NCI-H1105 treated with DMSO at 0.1 percent for 48 hours (cell line): ENCODE results near the gene PDE10A.

ENCODE experiments used
- DNase-seq: peaks from one replicate; lab custom pipeline; 2025; lab: John Stamatoyannopoulos, UW

The PDE10A gene

GRCh38 chr6:165678429-165678828 lies 15.4 kb upstream of the PDE10A start:
- DNase-seq, result no peak

- DNase-seq, result no peak
These were observed 14.1 kb upstream of the PDE10A start for GRCh38 chr6:165677091-165677490.

GRCh38 chr6:165676435-165677068 lies 13.5 kb upstream of the PDE10A start:
- no peak for DNase-seq

- no peak for DNase-seq
These were observed 12.1 kb upstream of the PDE10A start for GRCh38 chr6:165675120-165675519.

GRCh38 chr6:165674155-165675029 lies 11.4 kb upstream of the PDE10A start:
- DNase-seq, result no peak

- DNase-seq, result peak; percentile 65
These were observed 8.3 kb upstream of the PDE10A start for GRCh38 chr6:165671222-165671768.

- no peak for DNase-seq
These were observed 5.9 kb upstream of the PDE10A start for GRCh38 chr6:165668951-165669350.

- DNase-seq, result no peak
These were observed 2.3 kb upstream of the PDE10A start for GRCh38 chr6:165665384-165665672.

- DNase-seq, result no peak
These were observed 1.7 kb upstream of the PDE10A start for GRCh38 chr6:165664559-165665383.

GRCh38 chr6:165663736-165664558 lies 906 bp upstream of the PDE10A start:
- peak; percentile 50 for DNase-seq

- peak; percentile 50 for DNase-seq
These were observed 315 bp upstream of the PDE10A start for GRCh38 chr6:165663377-165663735.

- peak; percentile 55 for DNase-seq
These were observed 846 bp downstream of the PDE10A start for GRCh38 chr6:165662041-165662748.

- peak; percentile 31 for DNase-seq
These were observed 1.4 kb downstream of the PDE10A start for GRCh38 chr6:165661664-165662025.

- peak; percentile 33 for DNase-seq
These were observed 2.0 kb downstream of the PDE10A start for GRCh38 chr6:165660857-165661663.

GRCh38 chr6:165659945-165660856 lies 2.8 kb downstream of the PDE10A start:
- DNase-seq, result peak; percentile 33

GRCh38 chr6:165658395-165659058 lies 4.5 kb downstream of the PDE10A start:
- no peak for DNase-seq

- DNase-seq, result no peak
These were observed 5.7 kb downstream of the PDE10A start for GRCh38 chr6:165657325-165657680.

- DNase-seq, result no peak
These were observed 6.3 kb downstream of the PDE10A start for GRCh38 chr6:165656581-165657324.
